SK-N-MC (cell line): ENCODE measurements around the gene BGN.

ENCODE experiments used
- DNase-seq: peaks from one replicate; pipeline ENCODE4 v3.0.0-alpha.2; 2011; ENCODE audit warnings: low read depth, low spot score
- H3K27ac ChIP-seq: fragments of 200-600 bp; sonication (generic); 2 replicates; pipeline ENCODE4 v1.5.1; 2016; ENCODE audit warnings: mixed run types
- H3K36me3 ChIP-seq: fragments of 200-600 bp; sonication (generic); 2 replicates; pipeline ENCODE4 v1.6.1; 2017; ENCODE audit warnings: antibody characterized with exemption, low read length, mixed read lengths; ENCODE audit not compliant: insufficient read depth
- H3K4me3 ChIP-seq: fragments of 200-600 bp; sonication (generic); 2 replicates; pipeline ENCODE4 v1.5.1; 2016
- H3K9ac ChIP-seq: fragments of 200-600 bp; sonication (generic); 2 replicates; pipeline ENCODE4 v1.8.0; 2017; ENCODE audit warnings: mixed run types, mixed read lengths; ENCODE audit not compliant: insufficient read length
- H3K9me3 ChIP-seq: fragments of 200-600 bp; sonication (generic); 2 replicates; pipeline ENCODE4 v1.6.1; 2017; ENCODE audit warnings: low read depth, mild to moderate bottlenecking, antibody characterized with exemption, low read length, moderate library complexity, mixed read lengths
- EZH2 ChIP-seq: fragments of 200-600 bp; sonication (generic); IDR thresholded peaks from one replicate; pipeline ENCODE4 v1.6.1; 2017; ENCODE audit warnings: antibody characterized with exemption
- FOXP2 ChIP-seq: optimal IDR thresholded peaks from 2 replicates; pipeline ENCODE3; 2011; ENCODE audit warnings: mild to moderate bottlenecking, moderate library complexity; ENCODE audit not compliant: insufficient read depth; ENCODE audit errors: extremely low read length, control extremely low read depth
- POLR2AphosphoS5 ChIP-seq: IDR thresholded peaks from 2 replicates; pipeline ENCODE4 v1.6.1; 2012; ENCODE audit warnings: mild to moderate bottlenecking, low read depth, low read length, borderline replicate concordance

BGN gene

DNA sequence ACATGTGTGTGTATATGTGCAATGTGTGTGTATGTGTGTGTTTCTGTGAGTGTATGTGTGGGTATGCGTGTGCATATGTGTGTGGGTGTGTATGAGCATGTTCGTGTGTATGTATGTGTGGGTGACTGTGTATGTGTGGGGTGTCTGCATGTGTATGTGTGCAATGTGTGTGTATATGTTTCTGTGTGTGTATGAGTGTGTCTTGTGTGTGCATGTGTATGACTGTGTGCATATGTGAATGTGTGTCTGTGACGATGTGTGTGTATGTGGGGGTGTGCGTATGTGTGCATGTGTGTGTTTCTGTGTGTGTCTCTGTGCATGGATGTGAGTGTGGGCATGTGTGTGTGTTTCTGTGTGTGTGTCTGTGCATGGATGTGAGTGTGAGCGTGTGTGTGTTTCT is 18.5 kb downstream of the BGN start:
- Histone ChIP-seq H3K27ac (no peak overlapping the region), H3K4me3 (no peak overlapping the region), H3K9ac (no peak overlapping the region), H3K9me3 (no peaks in the 10 kb centered on the region), H3K36me3 (no peaks in the 10 kb centered on the region)
- no peak for DNase-seq
- TF ChIP-seq POLR2AphosphoS5 (no peak), EZH2 (no peak), FOXP2 (no peak)

- H3K9me3 ChIP-seq = no peaks in the 10 kb centered on the region
- no peak overlapping the region for H3K9ac ChIP-seq
- no peak for TF ChIP-seq FOXP2
- no peak for TF ChIP-seq POLR2AphosphoS5
- TF ChIP-seq EZH2 = no peak
- H3K4me3 ChIP-seq = no peak overlapping the region
- DNase-seq = no peak
- H3K27ac ChIP-seq = no peak overlapping the region
- H3K36me3 ChIP-seq = no peaks in the 10 kb centered on the region
Measured at GRCh38 chrX:153514259-153514658, 19.5 kb downstream of the BGN start.

DNA sequence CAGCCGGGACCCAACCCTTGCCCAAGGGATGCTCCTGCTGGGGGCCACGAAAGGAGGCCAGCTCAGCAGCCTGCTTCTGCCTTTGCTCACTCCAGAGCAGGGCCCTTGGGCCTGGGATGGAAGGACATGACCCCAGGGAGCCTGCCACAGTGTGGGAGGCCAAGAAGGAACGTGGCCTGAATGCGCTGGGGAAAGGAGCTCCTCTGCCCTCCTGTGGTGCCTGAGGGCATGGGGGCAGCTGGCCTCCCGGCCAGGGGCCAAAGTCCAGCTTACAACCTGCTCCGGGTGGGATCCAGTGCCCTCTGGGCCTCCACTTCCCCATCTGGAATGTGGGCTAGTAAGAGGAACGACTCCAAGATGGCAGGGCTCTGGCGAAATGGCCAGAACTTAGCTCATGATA is 20.7 kb downstream of the BGN start:
- TF ChIP-seq POLR2AphosphoS5 = no peak
- TF ChIP-seq FOXP2 = no peak
- TF ChIP-seq EZH2 = no peak
- DNase-seq = no peak
- Histone ChIP-seq H3K9me3 (no peaks in the 10 kb centered on the region), H3K36me3 (no peaks in the 10 kb centered on the region), H3K9ac (no peak overlapping the region), H3K4me3 (no peak overlapping the region), H3K27ac (no peak overlapping the region)

DNA sequence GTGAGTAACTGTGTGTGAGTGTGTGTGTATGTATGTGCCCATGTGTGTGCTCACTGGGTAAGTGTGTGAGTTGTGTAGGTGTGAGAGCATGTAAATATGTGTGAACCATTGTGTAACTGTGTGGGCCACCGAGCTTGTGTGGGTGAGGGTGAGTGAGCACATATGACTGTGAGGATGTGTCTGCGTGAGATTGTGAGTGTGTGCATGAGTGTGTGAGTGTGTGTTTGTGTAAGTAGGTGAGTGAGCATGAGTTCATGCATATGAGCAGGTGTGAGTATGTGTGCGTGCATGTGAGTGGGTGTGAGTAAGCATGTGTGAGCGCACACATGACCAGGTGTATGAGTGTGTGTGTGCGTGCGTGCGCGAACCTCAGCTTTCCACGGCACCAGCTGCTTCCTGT is 21.3 kb downstream of the BGN start:
- Histone ChIP-seq H3K36me3 (no peaks in the 10 kb centered on the region), H3K4me3 (no peak overlapping the region), H3K27ac (no peak overlapping the region), H3K9ac (no peak overlapping the region), H3K9me3 (no peaks in the 10 kb centered on the region)
- DNase-seq = no peak
- no peak for TF ChIP-seq POLR2AphosphoS5
- no peak for TF ChIP-seq EZH2
- no peak for TF ChIP-seq FOXP2

DNA sequence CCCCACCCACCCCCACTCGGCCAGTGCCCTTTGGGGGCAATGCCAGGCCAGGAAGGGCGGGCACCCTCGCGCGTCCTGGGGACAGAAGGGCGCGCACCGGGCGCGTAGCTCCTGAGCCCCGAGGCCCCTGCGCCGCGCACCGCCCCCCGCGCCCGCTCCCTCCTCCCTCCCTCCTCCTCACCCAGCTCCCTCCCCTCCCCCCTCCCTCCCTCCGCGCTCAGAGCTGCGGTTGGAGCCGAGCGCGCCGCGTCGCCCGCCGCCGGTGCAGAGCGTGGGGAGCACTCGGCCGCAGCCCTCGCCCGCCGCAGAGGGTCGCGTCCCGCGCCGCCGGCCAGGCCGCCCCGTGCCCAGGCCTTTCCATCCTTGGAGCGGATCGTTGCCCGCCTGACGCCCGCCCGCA is 22.6 kb downstream of the BGN start, which contains the start of gene ATP2B3:
Gene ATP2B3, plus strand, starts transcription at position 220 of the 400 bp plus-strand sequence. CDS start 18,606 bp downstream, outside the sequence.
- Histone ChIP-seq H3K9me3 (no peaks in the 10 kb centered on the region), H3K9ac (peak within 1 kb of the TSS; percentile 32), H3K27ac (no peak within 1 kb of the TSS), H3K4me3 (peak within 1 kb of the TSS; percentile 76), H3K36me3 (no peaks in the 10 kb centered on the region)
- no peak for DNase-seq
- TF ChIP-seq POLR2AphosphoS5 (no peak), EZH2 (no peak), FOXP2 (no peak)

DNA sequence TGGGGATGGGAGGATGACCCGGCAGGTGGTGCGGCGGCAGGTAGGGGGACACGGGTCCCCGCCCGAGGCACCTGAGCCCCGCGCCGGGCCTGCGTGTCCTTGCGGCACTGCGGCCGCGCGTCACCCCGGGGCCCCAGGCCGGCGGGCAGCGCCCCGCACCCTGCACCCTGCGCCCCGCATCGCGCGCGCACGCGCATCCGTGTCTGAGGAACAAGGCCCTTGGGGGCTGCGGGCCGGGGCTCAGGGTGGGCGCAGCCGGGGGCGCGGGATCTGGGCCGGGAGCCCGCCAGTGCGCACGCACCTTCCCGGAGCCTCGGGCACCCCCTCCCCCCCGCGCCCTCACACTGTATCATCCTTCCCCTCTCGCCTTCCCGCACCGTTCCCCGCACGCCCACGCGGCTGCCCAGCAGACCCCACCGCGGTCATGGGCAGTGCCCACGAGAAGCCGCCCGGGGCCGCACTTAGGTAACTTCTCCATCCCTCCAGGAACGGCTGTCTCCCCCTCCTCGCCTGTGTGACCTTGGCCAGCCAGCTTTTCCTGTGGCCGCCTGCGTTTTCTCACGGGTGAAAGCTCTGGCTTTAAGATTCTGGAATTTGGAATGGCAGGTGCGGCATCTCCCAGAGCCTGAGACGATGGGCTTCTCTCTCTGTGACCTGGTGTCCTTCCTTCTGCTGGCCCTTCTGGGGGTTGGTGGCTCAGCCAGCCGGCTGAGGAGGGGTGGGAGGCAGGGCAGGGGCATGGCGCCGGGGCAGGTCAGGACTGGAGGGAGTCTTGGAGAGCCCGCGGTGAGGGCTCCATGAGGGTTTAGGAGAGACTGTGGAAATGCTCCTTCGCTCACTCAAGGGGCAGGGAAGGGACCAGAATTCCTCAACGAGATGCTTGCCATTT is 23.4 kb downstream of the BGN start:
- Histone ChIP-seq H3K27ac (no peak overlapping the region), H3K9me3 (no peaks in the 10 kb centered on the region), H3K36me3 (no peaks in the 10 kb centered on the region), H3K4me3 (peak overlapping the region; percentile 76), H3K9ac (peak overlapping the region; percentile 32)
- TF ChIP-seq POLR2AphosphoS5 (no peak), FOXP2 (no peak), EZH2 (no peak)
- DNase-seq = no peak

- Histone ChIP-seq H3K4me3 (no peak overlapping the region), H3K36me3 (no peaks in the 10 kb centered on the region), H3K9ac (no peak overlapping the region), H3K27ac (no peak overlapping the region), H3K9me3 (no peaks in the 10 kb centered on the region)
- no peak for DNase-seq
- TF ChIP-seq POLR2AphosphoS5 (no peak), EZH2 (no peak), FOXP2 (no peak)
Measured at GRCh38 chrX:153519569-153520286, 24.9 kb downstream of the BGN start.

DNA sequence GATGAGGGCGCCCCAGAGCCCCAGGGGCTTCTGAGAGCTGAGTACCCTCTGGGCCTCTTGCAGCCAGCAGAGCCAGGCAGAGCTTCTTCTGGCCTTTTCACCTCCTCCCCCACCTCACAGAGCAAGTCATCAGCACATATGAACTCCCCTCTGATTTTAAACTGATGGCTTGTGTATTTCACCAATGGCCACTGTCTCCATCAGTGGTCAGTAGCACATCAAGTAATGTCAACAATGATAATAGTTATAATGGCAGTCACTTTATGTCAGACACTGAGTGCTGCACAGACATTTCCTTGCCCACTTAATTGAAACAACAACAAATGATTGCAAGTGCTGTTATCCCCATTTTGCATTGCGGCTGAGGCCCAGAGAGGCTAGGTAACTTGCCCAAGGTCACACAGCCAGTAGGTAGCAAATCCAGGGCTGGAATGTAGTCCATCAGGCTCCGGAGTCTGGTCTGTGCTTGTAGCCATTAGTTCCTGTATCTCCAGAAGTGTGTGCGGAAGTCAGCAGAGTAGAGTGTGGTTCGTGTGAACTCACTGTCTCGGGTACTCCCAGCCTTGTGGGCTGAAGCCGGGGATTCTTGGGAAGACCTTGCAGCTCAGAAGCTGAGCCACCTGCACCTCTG is 25.6 kb downstream of the BGN start:
- H3K36me3 ChIP-seq = no peaks in the 10 kb centered on the region
- H3K4me3 ChIP-seq = no peak overlapping the region
- TF ChIP-seq FOXP2 = no peak
- no peak for TF ChIP-seq POLR2AphosphoS5
- no peak for TF ChIP-seq EZH2
- H3K9ac ChIP-seq = no peak overlapping the region
- H3K9me3 ChIP-seq = no peaks in the 10 kb centered on the region
- no peak for DNase-seq
- no peak overlapping the region for H3K27ac ChIP-seq
